MCF 10A (cell line): ENCODE measurements around the gene FNDC10. TPM values are rescaled to one million over a fixed set of nuclear protein-coding genes. Genes with fewer than 3 reads are reported as not detected.
A peak's percentile ranks its signal among the peaks of the same experiment; 100 is the strongest.

ENCODE experiments used
- BruUV-seq: library from RNA; stranded (reverse); fragments of 400-500 nt; replicated peaks from 2 replicates; lab custom pipeline; 2021; lab: Mats Ljungman, UMichigan
- CTCF ChIA-PET: fragments of 300-600 bp; sonication (Branson Sonifier 250); formaldehyde crosslinking; extraction: SDS; loops from one replicate; lab custom pipeline; 2021; ENCODE audit warnings: antibody characterized with exemption, inconsistent platforms; lab: Yijun Ruan, JAX
- POLR2A ChIA-PET: fragments of 300-600, 350-650 bp; sonication (Branson Sonifier 250); formaldehyde crosslinking; extraction: SDS; loops from one replicate; lab custom pipeline; 2020; ENCODE audit warnings: antibody characterized with exemption, inconsistent platforms; lab: Yijun Ruan, JAX
- DNase-seq: peaks from one replicate; pipeline ENCODE4 v3.0.0-alpha.2; 2018; ENCODE audit not compliant: unreplicated experiment
- H3K27ac Mint-ChIP-seq: one replicate; pipeline ENCODE4 v1.8.0; 2022; ENCODE audit warnings: mild to moderate bottlenecking, low read depth, mixed read lengths; ENCODE audit not compliant: unreplicated experiment
- H3K27me3 Mint-ChIP-seq: one replicate; pipeline ENCODE4 v1.8.0; 2022; ENCODE audit warnings: mixed read lengths; ENCODE audit not compliant: insufficient read depth, unreplicated experiment
- H3K36me3 Mint-ChIP-seq: one replicate; pipeline ENCODE4 v1.8.0; 2022; ENCODE audit warnings: mild to moderate bottlenecking, moderate library complexity, mixed read lengths; ENCODE audit not compliant: insufficient read depth, unreplicated experiment
- H3K4me1 Mint-ChIP-seq: one replicate; pipeline ENCODE4 v1.8.0; 2022; ENCODE audit warnings: mixed read lengths; ENCODE audit not compliant: insufficient read depth, unreplicated experiment
- H3K4me3 Mint-ChIP-seq: one replicate; pipeline ENCODE4 v1.8.0; 2022; ENCODE audit warnings: mild to moderate bottlenecking, moderate library complexity, mixed read lengths; ENCODE audit not compliant: unreplicated experiment
- H3K9me3 Mint-ChIP-seq: one replicate; pipeline ENCODE4 v1.8.0; 2022; ENCODE audit warnings: mixed read lengths; ENCODE audit not compliant: unreplicated experiment
- intact Hi-C: fragments of 100-400 bp; cut with micrococcal nuclease; formaldehyde crosslinking; loops from 2 replicates; pipeline ENCODE4 v1.14.1; 2022
- total RNA-seq: library from RNA; stranded (reverse); gene quantifications from 2 replicates; pipeline ENCODE4 v1.2.3, GENCODE V29; 2022
- TF ChIP-seq, protein P1 (sequence below): fragments of 200-600 bp; IDR thresholded peaks from one replicate; pipeline ENCODE4 v1.8.0; 2022; ENCODE audit warnings: antibody characterized with exemption, mild to moderate bottlenecking; ENCODE audit not compliant: unreplicated experiment

FNDC10 gene
- total RNA-seq, 1 experiment from 2014 or later: 5.1 TPM

DNA sequence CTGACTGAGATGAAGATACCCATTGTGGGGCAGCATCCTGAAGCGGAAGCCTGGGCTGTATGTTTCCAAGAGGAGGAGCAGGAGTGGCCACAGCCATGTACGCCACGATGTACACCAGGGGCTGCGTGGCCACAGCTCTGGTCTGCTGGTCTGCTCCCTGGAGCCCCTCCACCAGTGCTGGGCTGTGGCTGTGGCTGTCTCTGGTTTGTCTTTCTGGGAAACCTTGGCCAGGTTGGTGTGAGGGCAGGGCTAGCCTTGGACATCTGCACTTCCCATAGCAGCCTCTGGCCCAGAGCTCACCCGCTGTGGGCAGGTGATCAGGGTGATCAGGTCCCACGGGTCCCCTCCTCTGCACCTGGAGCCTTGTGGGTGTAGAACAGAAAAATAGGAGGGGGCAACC lies 18.0 kb upstream of the FNDC10 start:
- Mint-ChIP-seq H3K4me1 (peaks cover 15% of the 10 kb centered on the region), H3K27me3 (no peaks in the 10 kb centered on the region), H3K27ac (no peak overlapping the region), H3K9me3 (no peaks in the 10 kb centered on the region), H3K4me3 (no peak overlapping the region), H3K36me3 (peaks cover 5% of the 10 kb centered on the region)
- ChIA-PET POLR2A (no interaction called here), CTCF (no interaction called here)
- no peak for DNase-seq
- no TSS peak for BruUV-seq
- intact Hi-C loops: no loop called here
- TF ChIP-seq, protein P1, sequence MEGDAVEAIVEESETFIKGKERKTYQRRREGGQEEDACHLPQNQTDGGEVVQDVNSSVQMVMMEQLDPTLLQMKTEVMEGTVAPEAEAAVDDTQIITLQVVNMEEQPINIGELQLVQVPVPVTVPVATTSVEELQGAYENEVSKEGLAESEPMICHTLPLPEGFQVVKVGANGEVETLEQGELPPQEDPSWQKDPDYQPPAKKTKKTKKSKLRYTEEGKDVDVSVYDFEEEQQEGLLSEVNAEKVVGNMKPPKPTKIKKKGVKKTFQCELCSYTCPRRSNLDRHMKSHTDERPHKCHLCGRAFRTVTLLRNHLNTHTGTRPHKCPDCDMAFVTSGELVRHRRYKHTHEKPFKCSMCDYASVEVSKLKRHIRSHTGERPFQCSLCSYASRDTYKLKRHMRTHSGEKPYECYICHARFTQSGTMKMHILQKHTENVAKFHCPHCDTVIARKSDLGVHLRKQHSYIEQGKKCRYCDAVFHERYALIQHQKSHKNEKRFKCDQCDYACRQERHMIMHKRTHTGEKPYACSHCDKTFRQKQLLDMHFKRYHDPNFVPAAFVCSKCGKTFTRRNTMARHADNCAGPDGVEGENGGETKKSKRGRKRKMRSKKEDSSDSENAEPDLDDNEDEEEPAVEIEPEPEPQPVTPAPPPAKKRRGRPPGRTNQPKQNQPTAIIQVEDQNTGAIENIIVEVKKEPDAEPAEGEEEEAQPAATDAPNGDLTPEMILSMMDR: no peak

GRCh38 chr1:1617516-1617915 lies 17.6 kb upstream of the FNDC10 start:
- TSS peak; percentile 45 for BruUV-seq

DNA sequence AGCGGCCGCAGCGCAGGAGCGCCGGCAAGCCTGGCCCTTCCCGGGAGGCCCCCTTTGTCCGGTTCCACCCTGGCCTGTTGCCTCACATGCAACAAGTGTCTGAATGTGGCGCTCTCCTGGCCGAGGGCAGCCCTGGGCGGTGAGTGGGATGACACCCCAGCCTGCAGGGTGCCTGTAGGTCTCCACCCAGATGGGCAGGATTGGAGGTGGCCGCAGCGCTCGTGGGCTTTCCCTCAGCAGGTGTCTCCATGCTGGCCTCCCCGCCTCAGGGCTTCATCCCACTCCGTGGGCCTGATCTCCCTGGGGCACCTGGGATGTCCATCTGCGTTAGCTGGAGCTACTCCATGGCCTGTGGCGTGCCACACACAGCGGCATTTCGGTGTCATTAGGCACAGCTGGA lies 16.9 kb upstream of the FNDC10 start:
- intact Hi-C loops: no loop called here
- Mint-ChIP-seq H3K27me3 (no peaks in the 10 kb centered on the region), H3K36me3 (no peaks in the 10 kb centered on the region), H3K9me3 (no peaks in the 10 kb centered on the region), H3K4me1 (peaks cover 15% of the 10 kb centered on the region), H3K4me3 (peak overlapping the region; percentile 77), H3K27ac (peak overlapping the region; percentile 87)
- TF ChIP-seq, protein P1: no peak
- no peak for DNase-seq
- CTCF ChIA-PET: no interaction called here
- POLR2A ChIA-PET: no interaction called here
- no TSS peak for BruUV-seq

More at GRCh38 chr1:1617516-1617915, 17.6 kb upstream of the FNDC10 start:
- Mint-ChIP-seq H3K27me3 (no peaks in the 10 kb centered on the region), H3K4me3 (peak overlapping the region; percentile 77), H3K4me1 (peaks cover 15% of the 10 kb centered on the region), H3K36me3 (peaks cover under 1% of the 10 kb centered on the region), H3K27ac (no peak overlapping the region), H3K9me3 (no peaks in the 10 kb centered on the region)
- ChIA-PET CTCF (no interaction called here), POLR2A (no interaction called here)
- no peak for DNase-seq
- TF ChIP-seq, protein P1: no peak
- intact Hi-C loops: no loop called here

GRCh38 chr1:1616045-1616790 lies 16.3 kb upstream of the FNDC10 start:
- no TSS peak for BruUV-seq
- POLR2A ChIA-PET: interaction anchor here (0.6 to 3.1 kb wide), 7 partner anchors 38 to 241 kb away, joined by 3 to 29 read pairs (median 4); partner anchors contain the start of gene AURKAIP1
- CTCF ChIA-PET: interaction anchor here (0.7 kb wide), 1 partner anchor 49 kb away, joined by 3 read pairs; no protein-coding TSS in a partner anchor
- no peaks in the 10 kb centered on the region for H3K9me3 Mint-ChIP-seq
- H3K27ac Mint-ChIP-seq: peak overlapping the region; percentile 87
- H3K4me3 Mint-ChIP-seq: peak overlapping the region; percentile 77
- H3K27me3 Mint-ChIP-seq: no peaks in the 10 kb centered on the region
- TF ChIP-seq, protein P1: no peak
- no peak for DNase-seq
- peaks cover 15% of the 10 kb centered on the region for H3K4me1 Mint-ChIP-seq
- no peaks in the 10 kb centered on the region for H3K36me3 Mint-ChIP-seq
- intact Hi-C loops: no loop called here
